GM12801 (cell line): ENCODE data around the gene ABLIM3.

Experiments
- TF ChIP-seq, protein P1 (sequence below): IDR thresholded peaks from one replicate; pipeline ENCODE4 v1.5.1; 2011; ENCODE audit warnings: control low read depth; ENCODE audit not compliant: insufficient read length; ENCODE audit errors: extremely low read depth

ABLIM3 gene

GRCh38 chr5:149153193-149153750, 12.0 kb downstream of the ABLIM3 start:
- TF ChIP-seq, protein P1, sequence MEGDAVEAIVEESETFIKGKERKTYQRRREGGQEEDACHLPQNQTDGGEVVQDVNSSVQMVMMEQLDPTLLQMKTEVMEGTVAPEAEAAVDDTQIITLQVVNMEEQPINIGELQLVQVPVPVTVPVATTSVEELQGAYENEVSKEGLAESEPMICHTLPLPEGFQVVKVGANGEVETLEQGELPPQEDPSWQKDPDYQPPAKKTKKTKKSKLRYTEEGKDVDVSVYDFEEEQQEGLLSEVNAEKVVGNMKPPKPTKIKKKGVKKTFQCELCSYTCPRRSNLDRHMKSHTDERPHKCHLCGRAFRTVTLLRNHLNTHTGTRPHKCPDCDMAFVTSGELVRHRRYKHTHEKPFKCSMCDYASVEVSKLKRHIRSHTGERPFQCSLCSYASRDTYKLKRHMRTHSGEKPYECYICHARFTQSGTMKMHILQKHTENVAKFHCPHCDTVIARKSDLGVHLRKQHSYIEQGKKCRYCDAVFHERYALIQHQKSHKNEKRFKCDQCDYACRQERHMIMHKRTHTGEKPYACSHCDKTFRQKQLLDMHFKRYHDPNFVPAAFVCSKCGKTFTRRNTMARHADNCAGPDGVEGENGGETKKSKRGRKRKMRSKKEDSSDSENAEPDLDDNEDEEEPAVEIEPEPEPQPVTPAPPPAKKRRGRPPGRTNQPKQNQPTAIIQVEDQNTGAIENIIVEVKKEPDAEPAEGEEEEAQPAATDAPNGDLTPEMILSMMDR, result no peak

- TF ChIP-seq, protein P1, result no peak
Measured at GRCh38 chr5:149153751-149154610, 12.7 kb downstream of the ABLIM3 start.

GRCh38 chr5:149154650-149155049, 13.4 kb downstream of the ABLIM3 start:
- TF ChIP-seq, protein P1, result no peak

DNA sequence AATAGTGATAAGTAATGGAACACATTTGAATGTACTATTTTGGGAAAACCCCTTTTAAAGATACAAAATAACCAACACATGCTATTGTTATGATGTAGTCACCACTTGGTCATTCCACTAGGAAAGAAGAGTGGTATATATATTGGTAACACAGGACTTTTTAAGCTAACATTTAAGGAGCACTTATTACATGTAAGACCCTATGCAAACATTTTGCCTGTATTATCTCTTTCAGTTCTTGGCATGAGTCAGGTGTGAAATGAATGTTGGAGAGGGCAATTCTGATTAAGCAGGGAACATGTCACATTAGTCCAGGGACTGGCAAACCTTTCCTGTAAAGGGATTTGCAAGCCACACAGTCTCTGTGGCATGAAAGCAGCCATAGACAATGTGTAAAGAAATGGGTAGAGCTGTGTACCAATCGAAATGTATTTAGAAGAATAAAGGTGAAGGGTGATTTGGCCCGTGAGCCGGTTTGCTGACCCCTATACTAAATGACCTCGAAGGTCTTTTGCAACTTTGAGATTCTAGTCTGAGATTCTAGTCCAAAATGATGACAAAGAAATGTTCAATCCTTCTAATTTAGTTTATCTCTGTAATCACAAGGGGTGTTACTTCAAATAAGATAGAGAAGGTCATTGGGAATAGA, 15.3 kb downstream of the ABLIM3 start:
- TF ChIP-seq, protein P1, result no peak

DNA sequence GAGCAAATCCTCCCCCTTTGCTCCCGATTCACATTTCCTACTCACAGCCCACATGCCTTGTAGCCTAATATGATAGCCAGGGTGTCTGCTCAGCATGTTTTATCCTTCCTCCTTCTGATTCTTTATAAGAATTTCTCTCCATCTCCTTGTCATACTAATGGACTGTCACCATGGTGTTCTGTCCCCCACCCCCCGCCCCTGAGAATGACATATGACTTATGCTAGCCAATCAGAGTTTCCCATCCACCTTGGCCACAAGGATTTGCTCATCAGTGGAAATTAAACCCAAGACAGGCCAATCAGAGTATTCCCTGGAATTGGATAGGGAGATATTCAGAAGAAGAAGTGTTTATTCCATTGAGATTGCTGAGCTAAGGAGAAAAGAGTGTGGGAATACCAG, 16.0 kb downstream of the ABLIM3 start:
- TF ChIP-seq, protein P1, result no peak

- TF ChIP-seq, protein P1, result no peak
Measured at GRCh38 chr5:149160291-149160787, 19.0 kb downstream of the ABLIM3 start.

DNA sequence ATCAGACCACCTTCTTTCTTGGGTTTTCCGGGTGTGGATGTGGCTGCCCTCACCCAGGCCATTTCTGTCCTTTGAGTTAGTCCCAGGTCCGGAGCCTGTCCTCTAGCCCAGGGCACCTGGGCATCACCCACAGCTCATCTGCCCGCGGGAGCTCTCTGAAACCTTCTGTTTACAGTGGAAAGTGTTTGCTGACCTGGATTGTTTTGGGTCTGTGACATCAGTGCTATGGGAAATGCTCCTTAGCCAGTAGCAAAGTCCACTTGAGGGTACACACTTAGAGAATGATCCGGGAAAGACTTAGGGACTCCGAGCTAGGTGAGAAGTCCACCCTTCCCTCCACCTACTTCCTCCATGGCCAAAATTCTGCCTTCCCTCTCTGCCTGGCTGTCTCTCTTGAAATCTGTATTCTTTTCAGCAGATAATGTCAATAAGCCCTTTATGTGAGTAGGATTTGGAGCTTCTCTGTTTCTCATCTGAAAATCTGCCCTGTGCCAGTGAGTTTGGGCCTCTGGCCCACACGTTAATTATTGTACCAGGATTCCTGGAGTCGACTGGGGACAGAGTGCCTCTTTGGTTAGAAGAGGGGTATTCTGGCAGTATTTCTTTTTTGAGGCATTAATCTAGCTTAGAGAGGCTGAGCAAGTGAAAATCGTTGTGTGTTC, 19.9 kb downstream of the ABLIM3 start:
- TF ChIP-seq, protein P1, result no peak
